ENCODE data around the gene SCN3B. TPM values are rescaled to one million over a fixed set of nuclear protein-coding genes. Genes with fewer than 3 reads are reported as not detected.

SCN3B gene
- total RNA-seq, 2 experiments from 2014 or later = not detected

GRCh38 chr11:123584737-123585136 lies 69.7 kb downstream of the SCN3B start:
- ChIA-PET CTCF (interaction anchor here (1.2 kb wide), 1 partner anchor 8 kb away, joined by 6 read pairs; no protein-coding TSS in a partner anchor), POLR2A (no interaction called here)
- Mint-ChIP-seq H3K4me3 (no peak overlapping the region), H3K36me3 (ENCODE audit: low read depth) (no peaks in the 10 kb centered on the region), H3K9me3 (ENCODE audit: low read depth) (no peaks in the 10 kb centered on the region), H3K4me1 (peaks cover 3% of the 10 kb centered on the region), H3K27ac (no peak overlapping the region), H3K27me3 (no peaks in the 10 kb centered on the region)
- intact Hi-C loops (cut with DNase I, micrococcal nuclease) = no loop called here
- ATAC-seq (no peak), DNase-seq (no peak)

DNA sequence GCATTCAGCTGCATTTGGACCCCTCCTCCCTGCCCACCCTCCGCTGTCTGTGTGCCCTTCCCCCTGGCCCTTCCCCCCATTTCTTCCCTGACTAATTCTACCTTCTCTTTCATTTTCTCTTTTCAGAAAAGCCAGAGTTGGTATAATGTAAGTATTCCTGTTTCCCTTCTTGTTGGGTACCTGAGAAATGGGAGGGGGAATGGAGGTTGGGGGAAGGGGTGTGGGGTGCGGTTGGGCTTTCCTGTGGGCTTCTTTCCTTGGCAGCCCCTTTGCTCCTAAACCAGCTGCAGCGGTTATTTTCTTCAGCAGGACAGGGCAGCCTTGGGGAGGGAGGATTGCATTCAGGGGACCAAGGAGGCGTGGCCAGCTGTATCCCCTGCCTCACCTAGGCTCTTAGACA lies 70.2 kb downstream of the SCN3B start:
- no peak for ATAC-seq
- CTCF ChIA-PET = no interaction called here

GRCh38 chr11:123582992-123583504 lies 71.4 kb downstream of the SCN3B start:
- ChIA-PET POLR2A (no interaction called here), CTCF (no interaction called here)
- intact Hi-C loops (cut with DNase I, micrococcal nuclease) = no loop called here
- H3K4me1 Mint-ChIP-seq = peaks cover 3% of the 10 kb centered on the region
- no peaks in the 10 kb centered on the region for H3K36me3 Mint-ChIP-seq (ENCODE audit: low read depth)
- no peak for DNase-seq
- no peaks in the 10 kb centered on the region for H3K27me3 Mint-ChIP-seq
- no peak overlapping the region for H3K27ac Mint-ChIP-seq
- no peaks in the 10 kb centered on the region for H3K9me3 Mint-ChIP-seq (ENCODE audit: low read depth)
- no peak overlapping the region for H3K4me3 Mint-ChIP-seq
- no peak for ATAC-seq

More for the DNA sequence above, 70.2 kb downstream of the SCN3B start:
- Mint-ChIP-seq H3K9me3 (ENCODE audit: low read depth) (no peaks in the 10 kb centered on the region), H3K27ac (no peak overlapping the region), H3K27me3 (no peaks in the 10 kb centered on the region), H3K36me3 (ENCODE audit: low read depth) (no peaks in the 10 kb centered on the region), H3K4me3 (no peak overlapping the region), H3K4me1 (peaks cover 3% of the 10 kb centered on the region)
- intact Hi-C loops (cut with DNase I, micrococcal nuclease) = no loop called here
- no peak for DNase-seq
- POLR2A ChIA-PET = no interaction called here

- H3K36me3 Mint-ChIP-seq (ENCODE audit: low read depth) = no peaks in the 10 kb centered on the region
- intact Hi-C loops (cut with DNase I, micrococcal nuclease) = no loop called here
- peaks cover 3% of the 10 kb centered on the region for H3K4me1 Mint-ChIP-seq
- H3K27me3 Mint-ChIP-seq = no peaks in the 10 kb centered on the region
- ATAC-seq (no peak), DNase-seq (no peak)
- H3K9me3 Mint-ChIP-seq (ENCODE audit: low read depth) = no peaks in the 10 kb centered on the region
- CTCF ChIA-PET = interaction anchor here (1.1 to 3.0 kb wide), 8 partner anchors 8 to 125 kb away, joined by 3 to 22 read pairs (median 7); no protein-coding TSS in a partner anchor
- no peak overlapping the region for H3K27ac Mint-ChIP-seq
- POLR2A ChIA-PET = no interaction called here
- H3K4me3 Mint-ChIP-seq = no peak overlapping the region
Measured at GRCh38 chr11:123581651-123582399, 72.6 kb downstream of the SCN3B start.

GRCh38 chr11:123580557-123581275 lies 73.7 kb downstream of the SCN3B start:
- no peaks in the 10 kb centered on the region for H3K27me3 Mint-ChIP-seq
- no peaks in the 10 kb centered on the region for H3K9me3 Mint-ChIP-seq (ENCODE audit: low read depth)
- H3K27ac Mint-ChIP-seq = no peak overlapping the region
- DNase-seq (peak; percentile 84), ATAC-seq (peak; percentile 89)
- ChIA-PET POLR2A (no interaction called here), CTCF (interaction anchor here (0.6 to 3.0 kb wide), 30 partner anchors 9 to 1036 kb away, joined by 3 to 22 read pairs (median 3); no protein-coding TSS in a partner anchor)
- no peak overlapping the region for H3K4me3 Mint-ChIP-seq
- no peaks in the 10 kb centered on the region for H3K36me3 Mint-ChIP-seq (ENCODE audit: low read depth)
- H3K4me1 Mint-ChIP-seq = peaks cover 10% of the 10 kb centered on the region
- intact Hi-C loops (cut with DNase I, micrococcal nuclease) = loop anchor here (1.0 kb wide), 2 partner anchors 127 to 128 kb away; no protein-coding TSS in a partner anchor

DNA sequence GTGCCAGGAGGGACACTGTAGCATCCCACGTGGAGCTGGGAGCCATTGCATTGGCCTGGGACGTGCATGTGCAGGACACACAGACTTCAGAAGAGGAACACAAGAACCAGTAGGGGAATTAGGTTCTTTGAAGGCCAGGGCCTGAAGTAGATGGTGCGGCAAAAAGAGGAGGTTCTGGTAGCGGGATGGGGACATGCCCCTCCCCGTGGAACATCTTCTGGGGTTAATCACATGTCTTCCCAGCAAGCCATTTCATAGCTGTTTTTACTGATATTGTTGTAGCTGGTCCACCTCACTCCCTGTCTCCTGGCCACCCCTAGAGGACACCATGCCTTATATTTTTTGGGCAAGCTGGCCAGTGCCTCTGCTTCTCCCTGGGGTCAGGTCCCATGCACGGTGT lies 74.3 kb downstream of the SCN3B start:
- no peak for ATAC-seq
- intact Hi-C loops (cut with DNase I, micrococcal nuclease) = loop anchor here (1.0 kb wide), 2 partner anchors 127 to 128 kb away; no protein-coding TSS in a partner anchor

GRCh38 chr11:123579482-123579812 lies 75.0 kb downstream of the SCN3B start:
- Mint-ChIP-seq H3K27ac (no peak overlapping the region), H3K4me1 (peaks cover 10% of the 10 kb centered on the region), H3K9me3 (ENCODE audit: low read depth) (no peaks in the 10 kb centered on the region), H3K36me3 (ENCODE audit: low read depth) (no peaks in the 10 kb centered on the region), H3K27me3 (no peaks in the 10 kb centered on the region), H3K4me3 (no peak overlapping the region)
- POLR2A ChIA-PET = no interaction called here
- CTCF ChIA-PET = interaction anchor here (0.9 to 3.0 kb wide), 9 partner anchors 11 to 280 kb away, joined by 3 to 22 read pairs (median 4); no protein-coding TSS in a partner anchor
- ATAC-seq (no peak), DNase-seq (no peak)
- intact Hi-C loops (cut with DNase I, micrococcal nuclease) = no loop called here

More for the DNA sequence above, 74.3 kb downstream of the SCN3B start:
- no peaks in the 10 kb centered on the region for H3K36me3 Mint-ChIP-seq (ENCODE audit: low read depth)
- no peak overlapping the region for H3K27ac Mint-ChIP-seq
- peaks cover 10% of the 10 kb centered on the region for H3K4me1 Mint-ChIP-seq
- no peaks in the 10 kb centered on the region for H3K27me3 Mint-ChIP-seq
- no peaks in the 10 kb centered on the region for H3K9me3 Mint-ChIP-seq (ENCODE audit: low read depth)
- no peak for DNase-seq
- H3K4me3 Mint-ChIP-seq = no peak overlapping the region
- ChIA-PET CTCF (interaction anchor here (0.6 to 3.0 kb wide), 28 partner anchors 10 to 1037 kb away, joined by 3 to 22 read pairs (median 4); no protein-coding TSS in a partner anchor), POLR2A (no interaction called here)

Other genes with a start within 250 kb of the SCN3B start
- 10 to 100 TPM; 38.6 to 45.7 TPM for gene GRAMD1B, start 224.4 kb downstream of the SCN3B start, total RNA-seq
- gene ZNF202, start 87.0 kb upstream of the SCN3B start, total RNA-seq = 10 to 100 TPM in 1 of 2 experiments, 1 to 10 TPM in 1; 9.5 to 12.1 TPM
- gene OR6X1, start 99.9 kb upstream of the SCN3B start, total RNA-seq = not detected
- gene OR6M1, start 151.7 kb upstream of the SCN3B start, total RNA-seq = not detected
- gene TMEM225, start 231.0 kb upstream of the SCN3B start, total RNA-seq = not detected
- gene OR8D4, start 247.5 kb upstream of the SCN3B start, total RNA-seq = not detected

All from activated CD4-positive, alpha-beta T cell treated with anti-CD3 and anti-CD28 coated beads for 36 hours (primary cell).